ENCODE data around the gene GOLGB1. TPM values are rescaled to one million over a fixed set of nuclear protein-coding genes. Genes with fewer than 3 reads are reported as not detected.
A peak's percentile ranks its signal among the peaks of the same experiment; 100 is the strongest.

The GOLGB1 gene
- total and polyA plus RNA-seq, 10 of the 15 experiments (the other 5 are each of a cell fraction or from before 2014, with no cell fraction given), result 7.4 to 34.5 (median 21.8) TPM

DNA sequence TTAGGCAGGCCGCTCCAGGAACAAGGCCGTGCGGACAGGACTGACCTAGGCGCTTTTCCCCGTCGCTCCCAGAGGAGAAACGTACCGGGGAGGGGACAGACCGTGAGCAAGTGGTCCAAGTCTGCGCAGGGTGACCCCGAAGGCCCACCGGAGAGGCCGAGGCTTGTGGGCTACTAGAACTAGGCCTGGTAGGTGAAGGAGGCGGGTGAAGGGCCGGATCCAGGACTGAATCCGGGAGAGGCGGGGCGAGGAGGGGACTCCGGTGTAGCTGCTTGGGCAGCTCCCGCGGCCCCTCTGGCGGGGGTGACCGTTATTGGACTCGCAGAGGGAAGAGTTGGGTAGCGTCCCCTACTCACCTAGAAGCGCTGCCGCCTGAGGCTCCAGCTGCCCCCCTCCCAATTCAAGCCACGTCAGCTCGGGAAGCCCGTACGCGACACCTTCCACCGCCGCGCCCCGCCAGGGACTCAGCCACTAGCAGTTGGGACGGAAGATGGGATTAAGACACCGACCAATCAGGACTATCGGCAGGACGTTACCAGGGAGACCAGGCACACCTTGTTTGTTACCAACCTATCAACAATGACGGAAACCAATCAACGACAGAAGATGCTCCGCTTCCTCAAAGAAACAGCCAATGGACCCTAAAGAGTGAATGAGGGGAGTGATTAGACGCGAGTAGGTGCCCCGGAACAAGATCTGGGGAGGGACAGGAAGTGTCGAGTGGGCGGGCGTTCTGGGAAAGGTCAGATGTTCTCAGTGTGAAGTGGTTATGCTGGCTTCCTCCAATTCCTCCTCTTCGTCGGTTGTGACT lies at the start of gene GOLGB1 (continued):
- TF ChIP-seq PAX5 (IDR thresholded peaks at IDR 0.05; ENCODE audit: borderline replicate concordance, low read depth, low read length) (no peak), EZH2 (IDR thresholded peaks at IDR 0.05; ENCODE audit: borderline replicate concordance, control insufficient read depth, low read depth, low read length) (no peak), CREB1 (IDR thresholded peaks at IDR 0.05; ENCODE audit: low read depth) (peak; percentile 86), RUNX3 (IDR thresholded peaks at IDR 0.05; ENCODE audit: low read length) (peak; percentile 38; the same call in 1 of the 2 replicates), CHD2 (IDR thresholded peaks at IDR 0.05; ENCODE audit: borderline replicate concordance, low read depth, low read length) (peak; percentile 90; the same call in 1 of the 2 replicates), SUPT20H (IDR thresholded peaks at IDR 0.05; ENCODE audit: borderline replicate concordance, control insufficient read depth, low read depth, low read length) (no peak), RAD51 (IDR thresholded peaks at IDR 0.05) (0 out of 2 replicates have a peak, but pooled peaks have one; percentile 49), JUND (IDR thresholded peaks at IDR 0.05; ENCODE audit: low read depth, low read length) (no peak), HDAC2 (IDR thresholded peaks at IDR 0.05) (no peak), PAX8 (IDR thresholded peaks at IDR 0.05) (no peak), WRNIP1 (IDR thresholded peaks at IDR 0.05; ENCODE audit: borderline replicate concordance, low read depth, low read length) (no peak), SMARCA5 (IDR thresholded peaks at IDR 0.05) (no peak), MEF2B (IDR thresholded peaks at IDR 0.05; ENCODE audit: partially characterized antibody, poor library complexity, severe bottlenecking) (peak; percentile 9)
- TF ChIP-seq, protein P1, sequence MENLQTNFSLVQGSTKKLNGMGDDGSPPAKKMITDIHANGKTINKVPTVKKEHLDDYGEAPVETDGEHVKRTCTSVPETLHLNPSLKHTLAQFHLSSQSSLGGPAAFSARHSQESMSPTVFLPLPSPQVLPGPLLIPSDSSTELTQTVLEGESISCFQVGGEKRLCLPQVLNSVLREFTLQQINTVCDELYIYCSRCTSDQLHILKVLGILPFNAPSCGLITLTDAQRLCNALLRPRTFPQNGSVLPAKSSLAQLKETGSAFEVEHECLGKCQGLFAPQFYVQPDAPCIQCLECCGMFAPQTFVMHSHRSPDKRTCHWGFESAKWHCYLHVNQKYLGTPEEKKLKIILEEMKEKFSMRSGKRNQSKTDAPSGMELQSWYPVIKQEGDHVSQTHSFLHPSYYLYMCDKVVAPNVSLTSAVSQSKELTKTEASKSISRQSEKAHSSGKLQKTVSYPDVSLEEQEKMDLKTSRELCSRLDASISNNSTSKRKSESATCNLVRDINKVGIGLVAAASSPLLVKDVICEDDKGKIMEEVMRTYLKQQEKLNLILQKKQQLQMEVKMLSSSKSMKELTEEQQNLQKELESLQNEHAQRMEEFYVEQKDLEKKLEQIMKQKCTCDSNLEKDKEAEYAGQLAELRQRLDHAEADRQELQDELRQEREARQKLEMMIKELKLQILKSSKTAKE (IDR thresholded peaks at IDR 0.05; ENCODE audit: low read depth, poor library complexity, severe bottlenecking), result peak; percentile 56
- TF ChIP-seq, protein P2, sequence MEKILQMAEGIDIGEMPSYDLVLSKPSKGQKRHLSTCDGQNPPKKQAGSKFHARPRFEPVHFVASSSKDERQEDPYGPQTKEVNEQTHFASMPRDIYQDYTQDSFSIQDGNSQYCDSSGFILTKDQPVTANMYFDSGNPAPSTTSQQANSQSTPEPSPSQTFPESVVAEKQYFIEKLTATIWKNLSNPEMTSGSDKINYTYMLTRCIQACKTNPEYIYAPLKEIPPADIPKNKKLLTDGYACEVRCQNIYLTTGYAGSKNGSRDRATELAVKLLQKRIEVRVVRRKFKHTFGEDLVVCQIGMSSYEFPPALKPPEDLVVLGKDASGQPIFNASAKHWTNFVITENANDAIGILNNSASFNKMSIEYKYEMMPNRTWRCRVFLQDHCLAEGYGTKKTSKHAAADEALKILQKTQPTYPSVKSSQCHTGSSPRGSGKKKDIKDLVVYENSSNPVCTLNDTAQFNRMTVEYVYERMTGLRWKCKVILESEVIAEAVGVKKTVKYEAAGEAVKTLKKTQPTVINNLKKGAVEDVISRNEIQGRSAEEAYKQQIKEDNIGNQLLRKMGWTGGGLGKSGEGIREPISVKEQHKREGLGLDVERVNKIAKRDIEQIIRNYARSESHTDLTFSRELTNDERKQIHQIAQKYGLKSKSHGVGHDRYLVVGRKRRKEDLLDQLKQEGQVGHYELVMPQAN (conservative IDR thresholded peaks at IDR 0.05), result peak; percentile 91
- TF ChIP-seq, protein P3, sequence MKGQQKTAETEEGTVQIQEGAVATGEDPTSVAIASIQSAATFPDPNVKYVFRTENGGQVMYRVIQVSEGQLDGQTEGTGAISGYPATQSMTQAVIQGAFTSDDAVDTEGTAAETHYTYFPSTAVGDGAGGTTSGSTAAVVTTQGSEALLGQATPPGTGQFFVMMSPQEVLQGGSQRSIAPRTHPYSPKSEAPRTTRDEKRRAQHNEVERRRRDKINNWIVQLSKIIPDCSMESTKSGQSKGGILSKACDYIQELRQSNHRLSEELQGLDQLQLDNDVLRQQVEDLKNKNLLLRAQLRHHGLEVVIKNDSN (IDR thresholded peaks at IDR 0.05; ENCODE audit: borderline replicate concordance, extremely low read length, insufficient read depth, low read depth, low read length), result no peak

Data from GM12878 (cell line).